Middle frontal gyrus (tissue), 1 donor: ENCODE data around the gene NEK6.
A peak's percentile ranks its signal among the peaks of the same experiment; 100 is the strongest.

Source experiments
- DNase-seq: peaks from one replicate; pipeline ENCODE4 v3.0.0-alpha.2; 2015; ENCODE audit warnings: low spot score; ENCODE audit errors: extremely low spot score

Gene NEK6

DNA sequence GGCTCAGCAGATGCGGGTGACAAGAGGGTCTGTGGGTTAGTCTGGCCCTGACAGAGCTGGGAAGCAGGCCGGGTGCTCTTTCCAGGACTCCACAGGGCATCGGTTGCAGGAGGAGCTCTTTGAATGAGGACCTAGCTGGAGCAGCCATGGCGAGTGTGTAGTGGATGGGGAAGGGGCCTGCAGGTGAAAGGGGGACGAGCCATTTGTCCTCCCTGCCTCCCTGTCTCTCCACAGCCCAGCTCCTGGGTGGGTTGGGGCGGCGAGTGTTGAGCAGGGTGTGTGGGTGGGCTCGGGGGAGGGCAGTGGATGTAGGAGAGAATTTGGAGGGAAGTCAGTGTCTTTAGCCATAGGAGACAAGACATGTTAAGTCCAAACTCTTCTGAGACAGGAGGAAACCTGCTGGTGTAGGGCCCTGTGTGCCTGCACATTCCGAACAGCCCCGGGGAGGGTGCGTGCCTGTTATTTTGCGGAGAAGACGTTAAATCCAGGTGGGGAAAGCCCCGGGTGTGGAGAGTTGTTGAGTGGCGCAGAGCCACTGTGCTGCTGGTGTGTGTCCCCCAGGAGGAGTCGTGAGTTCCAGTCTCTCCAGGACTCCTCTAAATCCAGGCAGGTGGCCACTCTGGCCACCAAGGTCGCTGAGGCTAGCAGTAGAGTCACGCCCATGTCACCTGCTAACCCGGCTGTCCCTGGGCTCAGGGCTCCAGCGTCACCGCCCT is 83.9 kb downstream of the NEK6 start:
- DNase-seq, result no peak

- DNase-seq, result no peak
Measured at GRCh38 chr9:124342402-124342775, 84.6 kb downstream of the NEK6 start.

DNA sequence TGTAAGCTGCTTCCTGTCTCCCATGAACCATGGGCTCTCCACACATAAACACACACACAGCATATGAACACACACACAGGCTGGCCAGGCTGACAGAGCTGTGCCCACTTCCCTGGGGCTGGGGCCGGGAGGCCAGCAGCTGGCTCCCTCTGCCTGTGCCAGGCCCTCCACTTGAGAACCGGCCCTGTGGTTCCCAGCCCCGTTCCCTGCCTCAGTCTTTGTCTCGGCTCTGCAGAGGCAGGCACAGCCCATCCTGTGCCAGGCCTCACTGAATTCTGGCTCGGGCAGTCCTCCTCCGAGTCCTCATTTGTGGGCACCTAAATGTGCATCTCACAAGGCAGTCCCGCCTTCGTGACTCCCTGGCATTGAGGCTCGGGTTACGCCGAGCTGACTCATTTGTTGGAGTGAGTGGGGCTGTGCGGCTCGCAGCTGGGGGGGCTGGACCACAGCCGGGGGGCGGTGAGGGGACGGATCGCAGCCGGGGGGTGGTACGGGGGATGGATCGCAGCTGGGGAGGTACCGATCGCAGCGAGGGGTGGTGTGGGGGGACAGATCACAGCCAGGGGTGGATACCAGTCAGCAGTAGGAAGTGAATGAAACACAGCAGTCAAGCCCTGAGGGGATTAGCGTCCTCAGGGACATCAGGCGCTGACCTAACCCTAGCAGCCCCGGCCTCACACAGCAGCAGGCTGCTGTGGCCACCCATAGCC is 85.2 kb downstream of the NEK6 start:
- peak; percentile 42 for DNase-seq

DNA sequence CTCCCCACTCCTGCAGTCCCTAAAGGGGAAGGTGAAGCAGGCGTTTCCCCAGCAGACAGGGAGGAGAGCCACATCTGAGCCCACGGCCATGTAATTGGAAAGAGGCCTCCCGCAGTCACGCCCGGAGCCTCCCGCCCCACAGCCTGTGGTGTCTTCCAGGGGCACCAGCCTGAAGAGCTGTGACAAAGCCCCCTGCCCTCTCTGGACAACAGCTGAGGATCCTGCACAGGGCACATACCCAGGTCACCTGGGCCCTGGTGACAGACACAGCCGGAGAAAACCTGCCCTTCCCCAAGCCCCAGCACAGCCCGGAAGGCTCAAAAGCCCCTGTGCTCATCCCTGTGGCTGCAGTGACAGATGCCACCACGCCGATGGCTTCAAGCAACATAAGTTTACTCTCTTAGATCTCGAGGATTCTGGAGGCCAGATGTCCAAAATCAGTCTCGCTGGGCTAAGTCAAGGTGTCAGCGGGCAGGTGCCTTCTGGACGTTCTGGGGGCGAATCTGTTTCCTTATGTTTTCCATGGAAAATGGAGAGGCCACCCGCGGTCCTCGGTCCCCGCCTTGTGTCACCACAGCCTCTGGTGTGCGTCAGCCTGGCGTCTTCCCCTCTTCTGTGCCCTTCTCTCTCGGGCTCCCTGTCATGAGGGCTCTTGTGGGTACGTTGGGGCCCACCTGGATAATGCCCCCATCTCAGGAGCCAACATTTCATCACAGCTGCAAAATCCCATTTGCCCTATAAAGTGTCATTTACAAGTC is 86.0 kb downstream of the NEK6 start:
- no peak for DNase-seq

- no peak for DNase-seq
Measured at GRCh38 chr9:124344291-124345050, 86.7 kb downstream of the NEK6 start.

DNA sequence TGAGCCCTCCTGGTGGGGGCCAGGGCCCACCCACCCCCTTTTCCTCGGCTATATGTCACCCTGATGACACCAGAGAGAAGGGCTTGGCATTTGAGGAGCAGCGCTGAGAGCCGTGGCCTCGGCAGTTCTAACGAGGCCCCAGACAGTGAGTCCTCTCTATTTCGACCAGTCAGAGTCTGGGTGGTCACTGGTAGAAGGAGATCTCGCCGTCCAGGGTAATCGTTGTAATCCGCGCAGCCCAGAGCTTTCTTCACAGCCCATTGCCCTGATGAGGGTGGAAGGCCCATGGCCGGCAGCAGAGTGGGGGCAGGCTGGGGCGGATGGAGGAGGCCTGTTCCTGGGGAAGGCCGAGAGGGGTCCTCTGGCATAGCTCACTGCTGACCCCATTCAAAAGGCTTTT is 87.3 kb downstream of the NEK6 start:
- no peak for DNase-seq

DNA sequence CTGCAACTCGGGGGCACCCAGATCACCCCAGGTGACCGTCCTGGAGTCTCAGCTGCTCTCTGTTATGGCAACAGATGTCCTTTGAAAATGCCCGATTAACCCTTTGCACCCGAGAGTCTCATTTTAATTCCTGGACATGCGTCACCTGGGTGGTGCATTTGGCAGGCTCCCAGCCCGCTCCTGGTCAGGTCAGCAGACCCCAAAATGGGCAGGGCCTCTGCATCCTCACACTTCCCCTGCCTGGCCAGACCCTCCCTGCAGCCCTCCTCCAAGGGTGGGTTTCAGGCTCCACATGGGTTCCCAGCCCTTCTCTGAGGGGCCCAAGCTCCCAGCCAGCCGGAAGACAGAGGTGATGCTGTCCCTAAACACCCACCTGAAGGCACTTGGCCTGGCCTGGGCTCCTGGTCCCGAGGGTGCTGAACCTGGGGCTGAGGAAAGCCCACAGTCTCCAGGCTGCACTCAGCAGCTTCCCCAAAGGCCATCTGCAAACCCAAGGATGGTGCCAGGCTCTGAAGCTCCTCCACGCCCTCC is 88.1 kb downstream of the NEK6 start:
- DNase-seq, result no peak

DNA sequence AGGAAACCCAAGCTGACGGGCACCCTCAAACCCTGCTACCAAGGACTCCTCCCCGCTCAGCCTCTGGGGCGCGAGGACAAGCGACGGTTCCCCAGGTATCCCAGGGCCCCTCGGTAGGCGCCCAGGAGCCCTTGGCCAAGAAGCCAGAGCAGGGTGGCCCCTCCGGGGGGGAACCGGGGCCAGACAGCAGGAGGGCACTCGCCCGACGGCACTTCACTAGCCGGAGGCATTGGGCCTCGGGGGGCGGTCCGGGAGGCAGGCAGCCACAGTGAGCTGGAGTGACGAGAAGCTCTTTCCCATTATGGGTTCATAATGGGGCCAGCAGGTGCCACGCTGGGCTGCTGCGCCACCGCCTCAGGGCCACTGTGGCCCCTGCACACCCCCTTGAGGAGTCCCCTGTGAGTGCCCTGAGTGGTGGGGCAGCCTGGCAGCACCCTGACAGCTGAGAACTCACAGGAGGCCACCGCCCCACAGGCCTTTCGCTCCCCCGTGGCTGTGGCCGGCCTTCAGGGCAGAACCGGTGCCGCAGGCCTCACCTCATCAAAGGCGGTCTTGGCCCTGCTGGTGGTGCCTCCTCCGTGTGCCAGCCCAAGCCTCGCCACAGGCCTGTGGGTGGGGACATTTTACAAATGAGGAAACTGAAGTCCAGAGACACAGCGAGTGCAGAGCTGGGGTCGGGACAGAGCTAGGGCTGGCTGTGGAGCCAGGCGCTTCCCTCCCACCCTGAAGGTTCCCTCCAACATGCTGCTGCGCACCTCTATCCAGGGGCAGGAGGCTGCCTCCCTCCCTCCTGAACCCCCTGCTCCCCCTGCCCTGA is 88.8 kb downstream of the NEK6 start:
- no peak for DNase-seq

DNA sequence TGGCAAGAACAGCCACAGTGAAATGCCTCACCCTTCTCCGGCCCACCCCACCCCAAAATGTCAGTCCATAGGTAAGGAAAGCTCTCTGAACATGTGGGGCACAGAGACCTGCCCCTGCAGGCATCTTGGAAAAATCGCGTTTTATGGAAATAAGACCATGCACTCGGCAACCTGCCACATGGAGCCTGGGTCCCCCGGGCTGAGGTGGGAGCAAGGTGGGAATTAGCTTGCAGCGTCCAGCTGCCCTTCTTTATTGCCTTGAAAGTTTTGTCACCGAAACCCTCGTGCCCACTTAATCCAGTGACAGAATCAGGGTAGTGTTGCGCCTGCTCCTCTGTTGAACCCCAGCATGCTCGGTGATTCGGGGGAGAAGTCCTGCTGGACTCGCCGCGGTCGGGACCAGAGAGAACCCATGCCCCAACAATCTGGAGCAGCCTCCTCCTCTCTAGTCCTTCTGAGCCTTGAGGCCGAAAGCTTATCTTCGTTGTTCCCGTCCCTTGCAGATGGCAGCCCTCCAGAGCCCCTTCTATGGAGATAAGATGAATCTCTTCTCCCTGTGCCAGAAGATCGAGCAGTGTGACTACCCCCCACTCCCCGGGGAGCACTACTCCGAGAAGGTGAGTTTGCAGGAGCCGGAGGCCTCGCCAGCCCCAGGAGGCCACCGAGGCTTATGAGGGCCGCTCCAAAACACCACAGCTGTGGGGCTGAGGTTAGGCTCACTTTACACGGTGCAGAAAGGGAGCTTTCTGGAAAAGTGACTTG is 89.6 kb downstream of the NEK6 start:
- DNase-seq, result no peak

DNA sequence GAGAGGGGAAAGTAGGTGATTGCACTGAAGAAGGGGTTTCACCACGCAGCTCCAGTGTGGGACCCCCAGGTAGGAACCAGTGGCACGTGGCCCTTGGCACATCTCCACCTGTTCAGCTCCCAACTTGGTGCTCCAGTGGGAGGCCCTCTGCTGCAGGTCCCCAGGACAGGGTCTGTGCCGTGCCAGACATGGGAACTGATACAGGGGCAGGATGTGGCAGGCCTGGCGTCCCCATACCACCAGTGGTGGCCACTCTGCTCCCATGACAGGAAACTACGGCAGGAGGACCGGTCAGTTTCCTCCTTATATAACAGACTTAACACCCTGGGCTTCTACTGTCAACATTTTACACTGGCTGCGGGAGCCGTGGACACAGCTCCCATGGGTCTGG is 90.2 kb downstream of the NEK6 start:
- DNase-seq, result no peak

DNA sequence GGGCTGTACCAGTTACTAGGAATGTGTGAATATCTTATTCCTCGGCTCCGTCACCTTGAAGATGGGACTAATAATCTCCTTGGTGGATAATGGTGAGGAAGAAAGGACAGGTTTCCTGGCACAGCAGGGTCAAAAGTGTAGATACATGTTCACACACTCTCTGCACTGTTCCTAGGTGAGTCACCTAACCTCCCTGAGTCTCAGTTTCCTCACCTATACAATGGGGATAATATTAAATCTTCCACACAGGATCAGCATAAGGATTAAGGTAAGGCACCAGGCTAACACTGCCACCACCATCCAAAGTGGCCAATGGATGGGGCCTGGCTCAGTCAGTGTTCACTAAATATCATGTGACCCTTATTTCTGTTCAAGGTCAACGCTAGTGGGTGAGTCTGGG is 90.6 kb downstream of the NEK6 start:
- no peak for DNase-seq

DNA sequence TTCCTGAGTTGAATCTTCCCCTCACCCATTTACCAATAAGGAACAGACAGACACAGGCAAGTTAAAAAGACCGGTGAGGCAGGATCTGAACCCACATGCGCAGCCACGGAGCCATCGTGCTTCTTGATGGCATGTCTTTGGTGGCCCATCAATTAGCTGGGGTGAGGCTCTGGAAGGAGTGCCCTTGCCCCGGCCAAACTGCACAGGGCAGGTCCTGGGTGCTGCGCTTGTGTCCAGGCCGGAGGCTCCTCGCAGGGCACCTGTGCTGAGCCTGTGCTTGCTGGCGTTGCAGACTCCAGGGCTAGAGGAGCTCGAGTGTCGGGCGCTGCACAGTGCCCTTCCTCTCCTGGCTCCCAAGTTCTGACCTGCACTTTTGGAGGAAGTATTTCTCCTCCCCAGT is 91.1 kb downstream of the NEK6 start:
- DNase-seq, result no peak

- DNase-seq, result no peak
Measured at GRCh38 chr9:124349267-124349666, 91.5 kb downstream of the NEK6 start.

DNA sequence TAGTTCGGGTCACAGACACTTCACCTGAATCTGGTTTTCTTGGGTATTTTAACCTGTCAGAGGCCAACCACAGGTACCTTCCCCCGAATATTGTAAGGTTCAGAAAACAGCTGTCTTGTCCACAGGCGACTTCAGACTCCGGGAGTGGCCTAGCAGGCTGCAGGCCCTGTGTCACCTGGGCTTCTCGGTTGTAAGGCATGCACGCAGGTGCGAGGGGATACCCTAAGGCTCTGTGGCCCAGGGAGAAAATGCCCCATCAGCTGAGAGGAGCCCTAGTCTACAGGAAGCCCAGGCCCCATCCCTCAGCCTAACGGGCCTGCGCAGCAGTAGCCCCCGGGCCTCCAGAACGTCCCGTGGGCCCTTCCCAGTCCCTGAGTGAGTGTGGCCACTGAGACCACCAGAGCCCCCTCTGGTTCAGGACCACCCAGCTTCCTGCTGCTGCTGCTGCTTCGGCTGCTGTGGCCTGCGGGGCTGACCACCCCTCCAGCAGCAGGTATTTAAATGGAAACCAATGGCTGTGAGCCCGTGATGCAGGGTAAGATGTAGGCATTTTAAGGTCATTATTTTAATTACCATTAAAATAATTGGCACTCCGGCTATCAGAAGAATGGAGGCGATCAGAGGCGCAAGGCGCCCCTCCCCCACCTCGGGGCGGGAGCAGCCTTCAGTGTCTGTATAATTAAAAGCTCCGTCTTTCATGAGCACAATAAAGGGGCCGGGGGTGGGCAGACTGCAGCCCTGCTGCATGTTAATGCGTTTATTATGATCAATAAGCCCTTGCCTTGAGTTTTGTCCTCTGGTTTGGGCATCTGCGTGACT is 92.1 kb downstream of the NEK6 start:
- no peak for DNase-seq

- DNase-seq, result no peak
Measured at GRCh38 chr9:124350494-124351263, 92.9 kb downstream of the NEK6 start.

- DNase-seq, result no peak
Measured at GRCh38 chr9:124351672-124352468, 94.1 kb downstream of the NEK6 start.

- DNase-seq, result no peak
Measured at GRCh38 chr9:124352616-124353015, 94.9 kb downstream of the NEK6 start.
